Fibroblast of mammary gland (primary cell): Measurements from ENCODE around the gene TMEM121B.

Experiments used
- DNase-seq: peaks from one replicate; pipeline ENCODE4 v3.0.0-alpha.2; 2010; ENCODE audit warnings: low read depth
- H3K4me3 ChIP-seq: 2 replicates; pipeline ENCODE4 v1.5.1; 2011; ENCODE audit warnings: low read depth, mild to moderate bottlenecking, low read length, moderate library complexity; ENCODE audit not compliant: control insufficient read depth
- CTCF ChIP-seq: conservative IDR thresholded peaks from 2 replicates; pipeline ENCODE4 v1.5.1; 2011; ENCODE audit warnings: low read depth, low read length, inconsistent platforms; ENCODE audit not compliant: control insufficient read depth, insufficient read depth

Gene TMEM121B

GRCh38 chr22:17114173-17114897 lies 6.8 kb downstream of the TMEM121B start:
- no peak for TF ChIP-seq CTCF
- no peak for DNase-seq

GRCh38 chr22:17113600-17113999 lies 7.6 kb downstream of the TMEM121B start:
- TF ChIP-seq CTCF: no peak
- no peak overlapping the region for H3K4me3 ChIP-seq
- no peak for DNase-seq

More at GRCh38 chr22:17114173-17114897, 6.8 kb downstream of the TMEM121B start:
- no peak overlapping the region for H3K4me3 ChIP-seq

GRCh38 chr22:17112491-17113042 lies 8.6 kb downstream of the TMEM121B start:
- no peak for DNase-seq
- no peak for TF ChIP-seq CTCF
- H3K4me3 ChIP-seq: no peak overlapping the region

- no peak overlapping the region for H3K4me3 ChIP-seq
- DNase-seq: no peak
- no peak for TF ChIP-seq CTCF
Measured at GRCh38 chr22:17110791-17111550, 10.2 kb downstream of the TMEM121B start.

- H3K4me3 ChIP-seq: no peak overlapping the region
- TF ChIP-seq CTCF: no peak
- no peak for DNase-seq
Measured at GRCh38 chr22:17109976-17110375, 11.2 kb downstream of the TMEM121B start.

GRCh38 chr22:17109113-17109865 lies 11.9 kb downstream of the TMEM121B start:
- TF ChIP-seq CTCF: no peak
- no peak for DNase-seq
- H3K4me3 ChIP-seq: no peak overlapping the region
